ENCODE measurements around the gene ZNF837.

ZNF837 gene

GRCh38 chr19:58399903-58400302 lies 19.1 kb upstream of the ZNF837 start:
- Histone ChIP-seq H3K4me1 (ENCODE audit: low read length) (no peaks in the 10 kb centered on the region), H3K79me2 (ENCODE audit: low read length) (no peaks in the 10 kb centered on the region), H3K4me2 (ENCODE audit: low read depth, low read length) (no peak overlapping the region), H3K27ac (ENCODE audit: low read length) (no peak overlapping the region), H3K9ac (ENCODE audit: low read length) (no peak overlapping the region), H3K4me3 (ENCODE audit: low read length) (no peak overlapping the region), H2AFZ (ENCODE audit: low read length) (no peak overlapping the region), H3K9me3 (replicated peaks; ENCODE audit: insufficient read depth, low read length) (no peaks in the 10 kb centered on the region), H4K20me1 (ENCODE audit: insufficient read depth, low read length) (no peaks in the 10 kb centered on the region), H3F3A (ENCODE audit: insufficient read depth, low read length) (no peaks in the 10 kb centered on the region), H3K9me2 (replicated peaks; ENCODE audit: insufficient read depth, low read length) (no peaks in the 10 kb centered on the region), H3K27me3 (replicated peaks; ENCODE audit: insufficient read depth, low read length) (peaks cover 5% of the 10 kb centered on the region; the same call in 1 of the 2 replicates), H3K36me3 (replicated peaks; ENCODE audit: insufficient read depth, low read length) (no peaks in the 10 kb centered on the region)
- TF ChIP-seq EZH2 (optimal IDR thresholded peaks at IDR 0.05; ENCODE audit: low read depth, low read length) (no peak), EZH2phosphoT487 (IDR thresholded peaks at IDR 0.05; ENCODE audit: low read length) (no peak), CTCF (IDR thresholded peaks at IDR 0.05; ENCODE audit: low read length) (no peak)
- DNase-seq: no peak

GRCh38 chr19:58398545-58398944 lies 17.7 kb upstream of the ZNF837 start:
- Histone ChIP-seq H3K4me1 (ENCODE audit: low read length) (no peaks in the 10 kb centered on the region), H3K27me3 (replicated peaks; ENCODE audit: insufficient read depth, low read length) (peaks cover 5% of the 10 kb centered on the region; the same call in 1 of the 2 replicates), H3K9me2 (replicated peaks; ENCODE audit: insufficient read depth, low read length) (no peaks in the 10 kb centered on the region), H3K4me3 (ENCODE audit: low read length) (no peak overlapping the region), H3F3A (ENCODE audit: insufficient read depth, low read length) (no peaks in the 10 kb centered on the region), H4K20me1 (ENCODE audit: insufficient read depth, low read length) (no peaks in the 10 kb centered on the region), H3K9ac (ENCODE audit: low read length) (no peak overlapping the region), H2AFZ (ENCODE audit: low read length) (no peak overlapping the region), H3K4me2 (ENCODE audit: low read depth, low read length) (no peak overlapping the region), H3K9me3 (replicated peaks; ENCODE audit: insufficient read depth, low read length) (no peaks in the 10 kb centered on the region), H3K79me2 (ENCODE audit: low read length) (no peaks in the 10 kb centered on the region), H3K27ac (ENCODE audit: low read length) (no peak overlapping the region), H3K36me3 (replicated peaks; ENCODE audit: insufficient read depth, low read length) (no peaks in the 10 kb centered on the region)
- DNase-seq: no peak
- TF ChIP-seq CTCF (IDR thresholded peaks at IDR 0.05; ENCODE audit: low read length) (no peak), EZH2 (optimal IDR thresholded peaks at IDR 0.05; ENCODE audit: low read depth, low read length) (no peak), EZH2phosphoT487 (IDR thresholded peaks at IDR 0.05; ENCODE audit: low read length) (no peak)

GRCh38 chr19:58398087-58398486 lies 17.3 kb upstream of the ZNF837 start:
- Histone ChIP-seq H3K36me3 (replicated peaks; ENCODE audit: insufficient read depth, low read length) (no peaks in the 10 kb centered on the region; the same call in 1 of the 2 replicates), H3K79me2 (ENCODE audit: low read length) (no peaks in the 10 kb centered on the region; the same call in 1 of the 2 replicates), H3K4me2 (ENCODE audit: low read depth, low read length) (no peak overlapping the region), H3K4me1 (ENCODE audit: low read length) (no peaks in the 10 kb centered on the region), H2AFZ (ENCODE audit: low read length) (no peak overlapping the region), H3K9ac (ENCODE audit: low read length) (no peak overlapping the region), H3K27me3 (replicated peaks; ENCODE audit: insufficient read depth, low read length) (peaks cover 5% of the 10 kb centered on the region; the same call in 1 of the 2 replicates), H4K20me1 (ENCODE audit: insufficient read depth, low read length) (no peaks in the 10 kb centered on the region), H3K9me3 (replicated peaks; ENCODE audit: insufficient read depth, low read length) (no peaks in the 10 kb centered on the region), H3K27ac (ENCODE audit: low read length) (no peak overlapping the region), H3K4me3 (ENCODE audit: low read length) (no peak overlapping the region), H3F3A (ENCODE audit: insufficient read depth, low read length) (no peaks in the 10 kb centered on the region), H3K9me2 (replicated peaks; ENCODE audit: insufficient read depth, low read length) (no peaks in the 10 kb centered on the region)
- no peak for DNase-seq
- TF ChIP-seq EZH2 (optimal IDR thresholded peaks at IDR 0.05; ENCODE audit: low read depth, low read length): no peak
- no peak for TF ChIP-seq EZH2phosphoT487 (IDR thresholded peaks at IDR 0.05; ENCODE audit: low read length)
- TF ChIP-seq CTCF (IDR thresholded peaks at IDR 0.05; ENCODE audit: low read length): no peak
